HG02642 (cell line): ENCODE measurements around the gene ODAPH.
"Not testable (repeated sequence)": the region's sequence is repeated elsewhere in the genome, so short reads cannot be mapped to it uniquely, and the experiment has no call there.

Experiments used
- ATAC-seq: cut with Tn5 transposase; IDR thresholded peaks from one replicate; pipeline ENCODE4 v1.9.1; 2021; ENCODE audit warnings: mild to moderate bottlenecking; ENCODE audit not compliant: unreplicated experiment, poor library complexity

Gene ODAPH

GRCh38 chr4:75544220-75544619 is 11.6 kb upstream of the ODAPH start:
- not testable (repeated sequence) for ATAC-seq

- no peak for ATAC-seq
These were observed 11.0 kb upstream of the ODAPH start for GRCh38 chr4:75544870-75545269.

GRCh38 chr4:75545526-75545925 is 10.3 kb upstream of the ODAPH start:
- ATAC-seq, result no peak

- no peak for ATAC-seq
These were observed 8.0 kb upstream of the ODAPH start for GRCh38 chr4:75547647-75548387.

- no peak for ATAC-seq
These were observed 6.8 kb upstream of the ODAPH start for GRCh38 chr4:75549019-75549418.

GRCh38 chr4:75552452-75552851 is 3.4 kb upstream of the ODAPH start:
- ATAC-seq, result no peak

GRCh38 chr4:75557696-75558095 is 1.8 kb downstream of the ODAPH start:
- ATAC-seq, result no peak

GRCh38 chr4:75561789-75562188 is 5.9 kb downstream of the ODAPH start:
- no peak for ATAC-seq

- no peak for ATAC-seq
These were observed 8.2 kb downstream of the ODAPH start for GRCh38 chr4:75564023-75564422.

GRCh38 chr4:75565481-75565880 is 9.6 kb downstream of the ODAPH start:
- ATAC-seq, result no peak

GRCh38 chr4:75566911-75567310 is 11.0 kb downstream of the ODAPH start:
- ATAC-seq, result no peak

GRCh38 chr4:75567725-75568124 is 11.9 kb downstream of the ODAPH start:
- ATAC-seq, result no peak

- ATAC-seq, result no peak
These were observed 28.2 kb downstream of the ODAPH start for GRCh38 chr4:75584067-75584466.

GRCh38 chr4:75593393-75593792 is 37.5 kb downstream of the ODAPH start:
- no peak for ATAC-seq

- no peak for ATAC-seq
These were observed 40.2 kb downstream of the ODAPH start for GRCh38 chr4:75596061-75596460.

- ATAC-seq, result no peak
These were observed 42.5 kb downstream of the ODAPH start for GRCh38 chr4:75598390-75598789.

- ATAC-seq, result no peak
These were observed 43.8 kb downstream of the ODAPH start for GRCh38 chr4:75599647-75600046.

- ATAC-seq, result no peak
These were observed 50.1 kb downstream of the ODAPH start for GRCh38 chr4:75605928-75606327.

GRCh38 chr4:75612306-75612705 is 56.4 kb downstream of the ODAPH start:
- ATAC-seq, result no peak
